HG02938 (cell line): ENCODE measurements around the gene ACBD6.

ENCODE experiments used
- ATAC-seq: cut with Tn5 transposase; IDR thresholded peaks from one replicate; pipeline ENCODE4 v1.9.1; 2021; ENCODE audit warnings: mild to moderate bottlenecking, moderate library complexity; ENCODE audit not compliant: unreplicated experiment

ACBD6 gene

DNA sequence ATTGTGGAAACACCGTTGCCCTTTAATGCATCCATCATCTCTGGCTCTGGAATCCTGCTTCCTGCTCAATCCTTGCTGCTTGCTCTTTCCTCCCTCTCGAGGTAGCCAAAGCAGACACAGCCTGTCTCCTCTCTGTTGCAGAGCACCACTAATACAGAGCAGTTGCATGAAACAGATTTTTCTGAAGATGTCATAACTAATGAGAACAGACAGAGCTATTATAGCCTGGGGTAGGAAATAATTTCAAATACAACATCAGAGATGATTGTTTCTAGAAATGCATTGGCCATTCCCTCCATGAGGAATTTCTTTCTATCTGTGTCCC is 23.3 kb upstream of the ACBD6 start:
- ATAC-seq: no peak

DNA sequence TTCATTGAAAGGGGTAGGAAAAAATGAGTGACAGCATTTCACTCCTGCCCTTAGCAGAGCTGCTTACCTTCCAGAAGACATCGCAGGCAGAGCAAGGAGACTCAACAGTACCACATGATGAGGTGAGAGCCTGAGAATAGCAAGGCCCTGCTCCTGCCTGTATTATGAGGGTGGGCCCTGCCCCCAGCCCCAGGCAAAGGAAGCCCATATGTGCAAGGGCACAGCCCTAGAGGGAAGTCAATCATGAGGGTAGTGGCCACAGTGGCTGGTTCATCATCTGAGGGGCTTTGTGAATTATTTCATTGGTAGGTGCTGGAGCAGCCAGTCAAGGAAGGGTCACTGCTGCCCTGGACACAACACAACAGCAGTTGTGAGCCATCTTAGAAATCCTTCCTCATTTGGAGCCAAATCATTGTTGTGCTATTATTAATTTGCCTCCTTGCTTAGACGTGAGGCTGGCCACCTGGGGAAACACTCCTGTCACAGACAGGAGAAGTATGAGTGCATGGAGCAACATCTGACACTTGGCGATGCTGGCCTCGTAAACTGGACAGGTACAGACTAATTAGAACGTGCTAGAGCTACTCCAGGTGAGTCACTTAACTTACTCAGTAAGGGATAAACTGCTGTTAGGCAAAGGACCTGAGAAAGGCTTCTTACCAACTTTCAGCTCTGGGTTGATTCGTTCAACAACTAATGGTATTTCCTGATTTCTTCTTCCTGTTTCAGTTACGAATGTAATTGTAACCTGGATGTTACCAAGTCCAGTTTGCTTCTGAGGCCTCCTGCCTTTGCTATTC is 22.7 kb upstream of the ACBD6 start:
- no peak for ATAC-seq

DNA sequence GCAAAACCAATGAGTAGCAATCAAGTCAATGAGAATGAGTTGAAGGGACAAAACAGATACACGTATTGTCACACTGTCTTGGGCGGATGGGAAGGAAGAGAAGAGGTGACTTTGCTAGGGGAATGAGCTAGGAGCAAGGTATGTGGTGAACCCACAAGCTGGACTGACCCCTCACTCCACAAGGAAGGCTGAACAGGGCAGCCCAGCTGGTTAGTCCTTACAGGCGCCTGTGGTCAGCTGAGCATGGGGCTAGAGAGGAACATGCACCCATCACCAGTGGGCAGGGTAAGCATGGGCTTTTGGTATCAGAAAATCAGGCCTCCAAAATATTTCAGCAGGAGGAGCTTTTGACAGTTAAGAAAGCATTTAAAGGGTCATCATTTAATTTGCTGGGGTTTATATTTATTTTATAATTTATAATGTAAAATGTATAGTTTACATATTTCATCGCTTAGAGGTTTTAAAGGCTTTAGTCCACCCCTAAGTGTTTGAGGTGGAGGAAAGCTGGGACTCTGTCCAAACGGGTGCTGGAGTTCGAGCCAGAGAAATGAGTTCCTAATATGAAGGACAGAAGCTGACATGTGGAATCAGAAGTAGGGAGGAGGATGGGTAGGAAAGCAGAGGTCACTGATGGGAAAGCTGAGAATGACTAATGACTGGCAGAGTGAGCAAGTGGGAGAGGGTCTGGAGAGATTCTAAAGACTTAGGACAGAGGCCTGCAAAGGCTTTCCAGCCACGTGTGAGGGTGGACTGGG is 22.0 kb upstream of the ACBD6 start:
- ATAC-seq: no peak

DNA sequence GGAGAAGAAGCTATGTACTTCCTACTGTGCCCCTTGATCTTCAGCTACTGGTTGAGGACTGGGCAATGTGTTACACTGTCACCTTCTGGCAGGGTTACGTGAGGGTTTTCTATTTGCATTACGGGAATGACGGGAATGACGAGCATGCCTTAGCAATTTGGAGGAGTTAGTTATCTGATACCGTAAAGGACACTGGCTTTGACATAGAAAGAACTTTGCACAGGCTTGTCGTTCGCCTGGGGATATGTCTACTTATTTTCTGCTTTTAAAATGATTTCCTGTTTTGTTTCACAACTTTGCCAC is 19.8 kb upstream of the ACBD6 start:
- no peak for ATAC-seq

DNA sequence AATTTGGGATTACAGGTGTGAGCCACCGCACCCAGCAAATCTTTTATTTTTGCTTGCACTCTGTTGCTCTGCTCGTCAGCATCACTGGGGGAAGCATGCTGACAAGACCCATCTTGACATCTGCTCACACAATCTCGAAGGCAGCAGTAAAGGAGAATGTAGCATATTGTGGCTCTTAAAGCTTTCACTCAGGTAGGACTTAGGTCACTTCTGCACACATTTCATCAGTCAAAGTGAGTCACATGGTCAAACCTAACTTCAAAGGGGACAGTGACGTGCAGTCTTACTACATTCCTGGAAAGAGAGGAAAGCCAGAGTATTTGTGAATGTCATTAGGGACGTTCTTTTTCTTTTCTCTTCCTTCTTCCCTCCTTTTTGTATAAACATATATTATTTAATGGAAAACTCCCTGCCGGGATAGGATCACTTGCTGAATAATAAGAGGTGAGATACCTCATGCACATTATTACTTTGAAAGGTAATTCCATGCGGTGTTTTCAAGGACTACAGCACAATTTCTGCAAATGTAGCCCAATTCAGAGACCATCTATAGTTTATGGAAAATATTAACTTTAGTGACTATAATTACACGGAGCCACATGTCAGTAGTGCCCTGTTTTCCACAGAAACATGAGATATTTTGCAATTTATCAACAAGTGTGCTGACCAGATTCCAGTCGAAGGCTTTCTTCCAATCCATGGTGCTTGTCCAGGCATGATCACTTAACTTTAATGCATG is 19.3 kb upstream of the ACBD6 start:
- no peak for ATAC-seq

DNA sequence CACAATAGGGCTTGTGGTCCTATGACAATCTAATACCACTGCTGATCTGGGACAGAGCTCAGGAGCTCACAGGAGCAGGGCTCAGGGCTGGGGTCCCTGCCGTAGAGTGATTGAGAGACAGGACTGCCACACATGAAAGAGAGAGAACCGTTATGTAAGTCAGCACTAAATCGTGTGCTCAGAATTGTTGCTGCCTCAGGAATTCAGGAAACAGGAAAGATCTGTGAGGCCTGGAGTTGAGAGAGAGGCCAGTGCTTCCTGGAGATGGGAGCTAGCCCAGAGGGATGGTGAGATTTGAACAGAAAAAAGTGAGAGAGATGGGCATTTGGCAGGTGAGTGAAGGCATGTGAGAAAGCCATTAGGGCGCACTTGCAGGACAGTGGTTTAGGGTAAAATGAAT is 17.5 kb upstream of the ACBD6 start:
- ATAC-seq: no peak

DNA sequence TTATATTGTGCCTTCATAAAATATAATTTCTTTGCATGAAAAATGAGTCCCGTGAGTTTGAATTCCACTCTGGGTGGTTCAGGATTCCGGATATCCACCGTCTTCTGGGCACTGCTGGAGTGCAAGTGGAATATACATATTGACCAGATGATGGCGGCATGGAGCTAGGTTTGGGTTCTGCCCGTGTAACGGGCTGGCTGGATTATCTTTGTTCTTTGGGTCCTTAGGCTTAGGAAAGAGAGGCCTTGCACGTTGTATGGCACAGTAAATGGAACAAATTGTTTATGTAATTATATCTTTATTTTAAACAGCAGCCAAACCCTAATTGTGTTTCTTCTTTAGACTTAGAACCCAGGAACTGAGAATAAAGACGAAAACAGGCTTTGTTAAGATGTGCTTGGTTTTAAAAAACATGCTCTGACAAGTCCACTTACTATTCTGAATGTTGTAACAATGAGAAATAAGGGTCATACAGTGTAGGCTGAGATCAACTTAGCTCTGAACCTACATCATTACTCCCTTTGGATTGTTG is 13.5 kb upstream of the ACBD6 start:
- ATAC-seq: no peak

DNA sequence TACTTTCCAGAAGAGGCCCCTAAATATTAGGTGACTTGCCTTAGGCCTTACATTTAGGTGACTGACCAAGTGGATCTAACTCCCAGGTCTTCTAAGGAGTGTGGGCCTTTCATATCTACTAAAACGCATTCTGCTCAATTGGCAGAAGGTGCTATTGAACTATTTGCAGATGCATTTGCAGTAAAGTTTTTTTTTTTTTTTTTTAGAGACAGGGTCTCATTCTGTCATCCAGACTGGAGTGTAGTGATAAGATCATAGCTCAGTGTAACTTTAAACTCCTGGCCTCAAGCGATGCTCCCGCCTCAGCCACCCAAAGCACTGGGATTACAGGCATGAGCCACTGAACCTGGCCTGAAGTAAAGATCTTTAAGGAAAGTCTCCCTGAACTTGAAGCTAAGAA is 13.0 kb upstream of the ACBD6 start:
- ATAC-seq: no peak

DNA sequence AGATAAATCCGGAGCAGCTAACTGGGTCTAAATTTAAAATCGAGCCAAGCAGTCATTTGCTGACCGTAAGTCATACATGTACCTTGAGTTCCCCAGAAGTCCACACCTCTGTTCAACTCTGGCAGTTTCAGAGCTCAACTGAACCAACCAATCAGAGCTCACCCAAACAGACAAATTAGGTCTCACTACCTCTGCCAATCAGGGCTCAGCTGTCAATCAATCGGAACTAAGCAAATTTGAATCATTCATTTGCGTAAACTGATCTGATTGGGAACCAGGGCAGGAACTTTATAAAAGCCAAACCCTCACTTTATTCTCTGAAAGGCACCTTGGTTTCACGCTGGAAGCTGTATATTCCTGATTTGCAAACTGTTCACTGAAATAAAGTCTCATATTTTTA is 11.2 kb upstream of the ACBD6 start:
- ATAC-seq: no peak

DNA sequence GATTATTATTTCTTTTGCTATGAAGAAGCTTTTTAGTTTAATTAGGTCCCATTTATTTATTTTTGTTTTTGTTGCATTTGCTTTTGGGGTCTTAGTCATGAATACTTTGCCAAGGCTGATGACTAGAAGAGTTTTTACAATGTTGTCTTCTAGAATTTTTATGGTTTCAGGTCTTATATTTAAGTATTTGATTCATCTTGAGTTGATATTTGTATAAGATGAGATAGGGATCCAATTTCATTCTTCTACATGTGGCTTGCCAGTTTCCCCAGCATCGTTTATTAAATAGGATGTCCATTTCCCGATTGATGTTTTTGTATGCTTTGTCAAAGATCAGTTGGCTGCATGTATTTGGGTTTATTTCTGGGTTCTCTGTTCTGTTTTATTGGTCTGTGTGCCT is 8.5 kb upstream of the ACBD6 start:
- ATAC-seq: no peak

DNA sequence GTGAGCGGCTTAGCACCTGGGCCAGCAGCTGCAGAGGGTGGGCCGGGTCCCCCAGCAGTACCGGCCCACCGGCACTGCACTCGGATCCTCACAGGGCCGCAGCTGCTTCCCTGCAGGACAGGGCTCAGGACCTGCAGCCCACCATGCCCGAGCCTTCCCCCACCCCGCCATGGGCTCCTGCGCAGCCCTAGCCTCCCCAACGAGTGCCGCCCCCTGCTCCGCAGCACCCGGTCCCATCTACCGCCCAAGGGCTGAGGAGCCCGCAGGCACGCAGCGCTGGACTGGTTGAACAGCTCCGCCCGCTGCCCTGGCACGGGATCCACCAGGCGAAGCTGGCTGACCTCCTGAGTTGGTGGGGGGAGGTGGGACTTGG is 6.3 kb upstream of the ACBD6 start:
- ATAC-seq: no peak

DNA sequence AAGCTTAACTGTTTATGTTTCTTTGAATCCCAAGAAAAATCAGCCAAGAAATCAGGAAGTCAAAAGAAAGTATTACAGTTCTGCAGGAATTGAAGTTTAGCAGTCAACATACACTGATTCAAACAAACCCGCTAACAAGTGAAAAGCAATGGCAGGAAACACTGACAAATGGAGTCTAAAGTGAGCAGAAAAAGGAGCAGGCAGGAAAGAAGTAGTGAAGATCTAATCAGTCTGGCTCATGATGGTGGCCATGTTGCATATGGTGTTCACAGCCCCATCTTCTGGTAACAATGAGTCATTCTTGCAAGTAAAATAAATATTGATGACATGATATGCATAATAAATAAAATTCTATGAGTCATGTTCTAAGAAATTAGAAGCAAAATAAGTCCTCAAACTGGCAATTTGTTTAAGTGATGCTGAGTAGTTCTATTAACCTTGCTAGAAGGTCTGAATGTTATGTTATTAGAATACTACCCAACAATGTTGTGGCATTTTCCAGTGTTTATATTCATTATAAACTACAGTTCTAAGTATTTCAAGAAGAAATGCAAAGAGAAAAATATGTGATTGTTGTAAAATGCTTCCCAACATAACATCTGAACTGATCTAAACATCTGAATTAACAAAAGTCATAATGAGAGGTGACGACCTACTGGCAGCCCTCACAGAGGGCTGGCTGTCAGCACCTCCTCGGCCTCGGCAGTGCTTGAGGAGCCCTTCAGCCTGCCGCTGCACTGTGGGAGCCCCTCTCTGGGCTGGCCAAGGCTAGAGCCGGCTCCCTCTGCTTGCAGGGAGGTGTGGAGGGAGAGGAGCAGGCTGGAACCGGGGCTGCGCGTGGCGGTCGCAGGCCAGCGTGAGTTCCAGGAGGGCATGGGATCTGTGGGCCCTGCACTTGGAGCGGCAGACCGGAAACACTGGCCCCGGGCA is 5.7 kb upstream of the ACBD6 start:
- ATAC-seq: no peak

DNA sequence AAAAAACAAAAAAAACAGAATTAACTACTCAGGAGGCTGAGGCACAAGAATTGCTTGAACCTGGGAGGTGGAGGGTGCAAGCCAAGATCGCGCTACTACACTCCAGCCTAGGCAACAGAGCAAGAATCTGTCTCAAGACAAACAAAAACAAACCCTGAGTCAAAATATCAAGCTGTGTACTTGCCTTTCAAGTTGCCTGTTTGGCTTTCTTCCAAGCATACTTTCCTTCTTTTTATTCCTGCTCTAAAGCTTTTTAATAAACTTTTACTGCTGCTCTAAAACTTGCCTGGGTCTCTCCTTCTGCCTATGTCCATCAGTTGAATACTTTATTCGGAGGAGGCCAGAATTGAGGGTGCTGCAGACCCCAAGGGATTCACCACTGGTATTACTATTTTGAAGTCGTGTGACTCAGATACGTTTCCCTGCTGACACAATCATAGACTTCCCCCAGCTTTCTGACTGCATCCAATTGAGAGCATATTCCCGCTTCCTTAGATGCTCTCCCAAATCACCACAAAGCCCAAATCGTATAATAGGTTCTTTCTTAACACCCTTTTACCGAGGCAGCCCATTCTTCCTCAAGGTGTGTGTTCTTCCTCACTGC is 3.5 kb upstream of the ACBD6 start:
- ATAC-seq: no peak

DNA sequence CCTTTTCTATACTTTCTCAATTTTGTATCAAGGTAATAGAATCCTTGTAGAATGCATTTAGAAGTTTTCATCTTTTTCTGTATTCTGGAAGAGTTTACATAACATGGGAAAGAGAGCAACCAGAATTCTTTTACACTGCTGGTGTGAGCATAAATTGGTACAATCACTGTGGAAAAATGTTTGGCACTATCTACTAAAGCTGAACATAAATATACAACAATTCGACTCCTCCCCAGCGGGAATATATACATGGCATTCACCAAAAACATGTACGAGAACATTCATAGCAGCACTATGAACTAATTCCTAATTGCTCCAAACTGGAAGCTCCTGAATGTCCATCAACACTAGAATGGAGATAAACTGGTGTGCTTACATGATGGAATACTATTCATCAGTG is 1.8 kb upstream of the ACBD6 start:
- ATAC-seq: no peak

DNA sequence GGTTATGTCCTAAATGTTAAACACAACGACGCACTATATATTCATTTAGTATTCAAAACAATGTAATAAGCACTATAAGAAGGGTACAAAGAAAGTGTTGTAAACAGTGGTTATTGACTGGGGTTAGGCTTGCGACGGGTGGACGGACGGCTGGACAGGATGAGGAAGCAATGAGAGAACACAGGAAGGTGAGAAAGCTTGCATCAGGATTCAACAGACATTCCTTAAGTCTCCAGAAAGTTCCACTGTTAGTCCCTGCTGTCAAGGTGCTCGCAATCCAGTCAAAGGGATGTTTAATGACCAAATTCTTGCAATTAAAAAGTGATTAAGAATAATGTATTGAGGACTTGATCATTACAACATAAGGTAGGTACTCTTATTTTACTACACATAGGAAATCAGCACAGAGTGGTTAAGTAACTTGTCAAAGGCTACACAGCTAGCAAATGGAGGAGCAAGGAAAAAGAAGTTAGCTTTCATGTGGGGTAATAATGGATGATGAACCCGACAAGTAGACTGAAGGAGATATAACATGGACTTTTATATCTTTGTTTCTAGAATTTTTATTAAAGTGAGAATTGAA is 994 bp upstream of the ACBD6 start:
- ATAC-seq: no peak

DNA sequence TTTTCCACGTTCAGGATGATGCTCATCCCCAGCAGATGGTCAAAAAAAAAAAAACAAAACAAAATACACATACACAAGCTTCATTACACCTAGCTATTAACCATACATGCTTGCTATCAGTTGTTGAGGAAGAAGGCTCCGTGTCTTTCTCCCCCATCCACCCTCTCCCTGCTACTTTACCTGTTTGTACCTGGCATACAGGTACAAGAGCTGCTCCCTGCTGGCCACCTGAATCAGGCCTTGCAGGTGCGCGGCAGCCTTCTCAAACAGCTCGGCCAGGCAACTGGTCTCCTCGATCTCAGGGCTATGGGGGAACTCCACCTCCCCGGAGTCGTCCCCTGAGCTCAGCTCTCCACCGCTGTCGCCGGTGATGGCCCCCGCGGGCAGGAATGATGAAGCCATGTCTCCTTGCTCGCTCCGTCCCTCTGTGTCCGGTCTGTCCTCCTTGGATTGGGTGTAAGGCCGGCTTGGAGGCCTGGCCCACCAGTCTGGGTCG is 464 bp downstream of the ACBD6 start:
- ATAC-seq: peak; percentile 28

DNA sequence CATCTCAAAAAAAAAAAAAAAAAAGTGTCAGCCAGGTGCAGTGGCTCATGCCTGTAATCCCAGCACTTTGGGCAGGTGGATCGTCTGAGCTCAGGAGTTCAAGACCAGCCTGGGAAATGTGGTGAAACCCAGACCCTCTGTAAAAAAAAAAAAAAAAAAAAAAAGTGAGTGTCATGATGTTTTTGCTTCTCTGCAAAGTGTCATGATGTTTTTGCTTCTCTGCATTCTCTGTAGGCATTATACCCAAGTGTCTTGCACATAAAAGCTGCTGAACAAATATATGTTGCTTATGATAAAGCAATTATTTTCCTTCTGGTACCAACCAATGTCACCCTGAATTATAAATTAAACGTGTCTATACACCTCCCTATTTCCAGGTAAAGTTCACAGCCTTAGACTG is 1.7 kb downstream of the ACBD6 start:
- no peak for ATAC-seq

DNA sequence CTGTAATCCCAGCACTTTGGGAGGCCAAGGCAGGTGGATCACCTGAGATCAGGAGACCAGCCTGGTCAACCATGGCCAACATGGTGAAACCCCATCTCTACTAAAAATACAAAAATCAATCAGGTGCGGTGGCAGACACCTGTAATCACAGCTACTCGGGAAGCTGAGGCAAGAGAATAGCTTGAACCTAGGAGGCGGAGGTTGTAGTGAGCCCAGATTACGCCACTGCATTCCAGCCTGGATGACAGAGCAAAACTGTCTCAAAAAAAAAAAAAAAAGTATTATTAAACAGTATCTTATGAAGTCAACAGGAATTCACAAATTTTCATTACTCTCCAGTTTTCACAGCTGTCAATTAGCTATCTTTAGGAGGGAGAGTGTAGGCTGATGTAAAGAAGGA is 3.8 kb downstream of the ACBD6 start:
- ATAC-seq: no peak

DNA sequence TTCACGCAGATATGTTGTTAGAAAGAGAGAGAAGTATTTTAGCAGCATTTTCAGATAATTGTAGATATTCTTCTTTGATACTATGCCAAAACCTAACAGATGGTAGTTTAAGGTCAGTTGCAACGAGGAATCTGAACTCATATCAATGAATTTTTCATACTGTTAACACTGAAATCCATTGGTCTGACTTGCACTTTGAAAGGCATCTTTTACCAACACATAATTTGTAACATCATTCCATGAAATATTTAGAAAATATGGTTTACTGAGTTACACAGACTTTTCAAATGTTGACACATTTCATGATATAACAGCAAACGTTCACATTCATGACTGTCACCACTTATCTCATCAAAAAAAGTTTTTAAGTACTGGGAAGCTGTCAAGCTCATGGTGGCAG is 4.6 kb downstream of the ACBD6 start:
- no peak for ATAC-seq

DNA sequence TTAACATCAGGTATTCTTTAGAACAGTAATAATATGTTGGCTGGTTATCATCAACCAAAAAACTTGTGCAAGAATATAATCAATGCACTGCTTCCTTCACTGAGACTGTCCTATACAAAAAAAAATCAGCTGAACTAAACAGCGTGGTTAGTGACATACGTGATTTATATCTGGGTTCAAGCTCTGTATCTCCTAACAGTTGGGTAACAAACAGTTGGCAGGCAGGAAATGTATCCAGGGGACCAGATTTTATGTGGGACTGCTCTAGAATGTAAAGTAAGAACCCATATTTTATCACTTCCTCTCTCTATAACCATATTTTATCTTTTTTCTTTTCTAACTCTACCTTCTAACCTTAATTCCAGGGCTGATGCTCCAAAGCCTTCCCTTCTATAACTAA is 8.0 kb downstream of the ACBD6 start:
- ATAC-seq: no peak
